Keratinocyte (primary cell): ENCODE data around the gene PLXNB2. TPM values are rescaled to one million over a fixed set of nuclear protein-coding genes. Genes with fewer than 3 reads are reported as not detected.

ENCODE experiments used
- DNase-seq: peaks from one replicate; pipeline ENCODE4 v3.0.0-alpha.2; 2011; ENCODE audit warnings: low read depth, missing footprints, low spot score
- FAIRE-seq: peaks from 2 replicates; lab custom pipeline; 2011; peaks lifted over from hg19 to GRCh38; lab: Jason Lieb, UNC
- H2AFZ ChIP-seq: 2 replicates; pipeline ENCODE4 v1.6.0; 2012; ENCODE audit warnings: low read length, control low read depth, inconsistent platforms; ENCODE audit not compliant: control insufficient read depth
- H3K27ac ChIP-seq: 2 replicates; pipeline ENCODE4 v1.5.1; 2011; ENCODE audit warnings: low read length; ENCODE audit not compliant: control insufficient read depth, insufficient read depth
- H3K27me3 ChIP-seq: 3 replicates; pipeline ENCODE4 v1.6.0; 2011; ENCODE audit warnings: low read length; ENCODE audit not compliant: control insufficient read depth, insufficient read depth; ENCODE audit errors: extremely low read depth
- H3K36me3 ChIP-seq, 2 experiments: 2 replicates in 1 of 2; 3 replicates in 1 of 2; pipeline ENCODE4 v1.5.1; 2011; ENCODE audit warnings: low read length in 2 of 2, mild to moderate bottlenecking in 1 of 2; ENCODE audit not compliant: control insufficient read depth in 2 of 2, insufficient read depth in 2 of 2; ENCODE audit errors: extremely low read depth in 1 of 2
- H3K4me1 ChIP-seq: 3 replicates; pipeline ENCODE4 v1.5.1; 2011; ENCODE audit warnings: low read length; ENCODE audit not compliant: control insufficient read depth, insufficient read depth; ENCODE audit errors: extremely low read depth
- H3K4me2 ChIP-seq: 3 replicates; pipeline ENCODE4 v1.6.0; 2011; ENCODE audit warnings: low read depth, low read length; ENCODE audit not compliant: control insufficient read depth, insufficient read depth; ENCODE audit errors: extremely low read depth
- H3K4me3 ChIP-seq, 3 experiments: fragments of 200-600 bp in 1 of 3; sonication (generic) in 1 of 3; 2 replicates in 2 of 3; 3 replicates in 1 of 3; pipeline ENCODE4 v1.5.1; 2011 to 2016; ENCODE audit warnings: low read length in 3 of 3, mild to moderate bottlenecking in 3 of 3, control low read depth in 2 of 3, inconsistent platforms in 1 of 3, low read depth in 1 of 3, mixed read lengths in 1 of 3, mixed run types in 1 of 3, moderate library complexity in 1 of 3; ENCODE audit not compliant: control insufficient read depth in 2 of 3, insufficient read depth in 2 of 3; ENCODE audit errors: extremely low read depth in 1 of 3
- H3K79me2 ChIP-seq: 2 replicates; pipeline ENCODE4 v1.6.0; 2012; ENCODE audit warnings: low read length; ENCODE audit not compliant: control insufficient read depth, insufficient read depth
- H3K9ac ChIP-seq: 3 replicates; pipeline ENCODE4 v1.6.0; 2011; ENCODE audit warnings: low read length; ENCODE audit not compliant: control insufficient read depth, insufficient read depth; ENCODE audit errors: extremely low read depth
- H3K9me1 ChIP-seq: 3 replicates; pipeline ENCODE4 v1.6.0; 2011; ENCODE audit warnings: low read length; ENCODE audit not compliant: control insufficient read depth, insufficient read depth; ENCODE audit errors: extremely low read depth
- H3K9me3 ChIP-seq: 2 replicates; pipeline ENCODE4 v1.5.1; 2012; ENCODE audit warnings: low read depth, low read length; ENCODE audit not compliant: control insufficient read depth
- H4K20me1 ChIP-seq: 3 replicates; pipeline ENCODE4 v1.6.0; 2011; ENCODE audit warnings: low read length; ENCODE audit not compliant: control insufficient read depth, insufficient read depth; ENCODE audit errors: extremely low read depth
- EZH2 ChIP-seq: IDR thresholded peaks from one replicate; pipeline ENCODE4 v1.6.1; 2012; ENCODE audit warnings: inconsistent platforms, mild to moderate bottlenecking, low read length, moderate library complexity
- dilution Hi-C: fragments of 300-500 bp; cut with MboI; formaldehyde crosslinking; loops from one replicate; pipeline ENCODE4 v1.7.0; 2020; ENCODE audit warnings: low sequenced_read_pairs; ENCODE audit not compliant: extremely low pct_ligation_motif_present
- polyA plus RNA-seq, 5 experiments: library from polyadenylated mRNA; depleted of rRNA in 3 of 5; stranded (reverse) in 3 of 5; stranded (forward) in 1 of 5; unstranded in 1 of 5; fragments of >200 nt; gene quantifications; 1 replicate in 1 of 5; 2 replicates in 3 of 5; 3 replicates in 1 of 5; pipeline versions ENCODE4 v1.2.1 to v1.2.3, GENCODE V29; 2011 to 2012; ENCODE audit warnings: missing spikeins in 2 of 5, low read depth in 1 of 5, low replicate concordance in 1 of 5
- TF ChIP-seq, protein P1 (sequence below), 3 experiments: IDR thresholded peaks in 1 of 3; conservative IDR thresholded peaks in 1 of 3; optimal IDR thresholded peaks in 1 of 3; 2 replicates in 2 of 3; 3 replicates in 1 of 3; pipeline versions ENCODE3 to v1.5.1; 2011; ENCODE audit warnings: low read length in 3 of 3, mild to moderate bottlenecking in 3 of 3, moderate library complexity in 2 of 3, control low read depth in 1 of 3, inconsistent platforms in 1 of 3; ENCODE audit not compliant: insufficient read depth in 2 of 3; ENCODE audit errors: extremely low read depth in 1 of 3

The PLXNB2 gene
- polyA plus RNA-seq, 1 donor (not counting 4 experiments of a cell fraction or from before 2014, with no cell fraction given): 44.3 TPM

DNA sequence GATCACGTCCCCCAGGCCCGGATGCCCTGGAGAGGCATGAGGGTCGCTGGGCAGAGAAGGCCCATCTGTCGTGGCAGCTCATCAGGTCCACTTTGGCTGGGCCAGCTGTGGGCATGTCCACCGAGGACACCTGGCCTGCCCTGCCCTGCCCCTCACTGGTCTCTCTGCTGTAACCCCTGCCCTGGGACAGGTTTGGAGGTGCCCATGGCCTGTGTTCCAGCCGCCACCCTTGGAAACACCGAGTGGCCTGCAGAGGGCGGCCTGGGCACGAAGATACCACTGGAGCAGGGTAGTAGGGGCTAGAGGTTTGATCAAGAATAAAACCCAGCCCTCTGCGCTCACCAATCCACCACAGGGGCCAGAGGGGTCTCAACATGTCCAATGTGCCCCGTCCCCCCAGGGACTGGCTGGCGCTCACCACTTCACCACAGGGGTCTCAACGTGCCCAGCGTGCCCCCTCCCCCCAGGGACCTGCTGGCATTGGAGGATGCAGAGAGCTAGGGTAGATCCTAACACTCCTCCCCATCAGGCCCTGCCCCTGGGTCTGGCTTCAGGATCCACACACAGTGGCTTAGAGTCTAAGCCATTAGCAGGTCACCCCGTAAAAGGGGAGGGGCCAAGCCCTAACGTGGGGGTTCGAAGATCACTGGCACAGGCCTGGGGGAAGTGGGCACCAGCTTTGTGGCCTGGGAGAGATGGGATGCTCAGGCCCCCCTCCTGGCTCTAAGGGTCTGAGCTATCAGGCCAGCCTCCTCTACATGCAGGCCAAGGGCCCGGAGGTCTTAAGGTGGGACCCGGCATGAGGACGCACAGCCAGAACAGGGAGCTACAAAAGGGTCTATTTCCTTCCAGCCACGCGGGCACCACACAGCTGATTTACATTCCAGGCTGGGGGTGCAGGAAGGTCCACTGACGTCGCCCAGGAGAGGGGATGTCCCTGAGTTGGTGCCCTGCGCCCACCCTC, 55.1 kb downstream of the PLXNB2 start:
- no peaks in the 10 kb centered on the region for H3K9me1 ChIP-seq
- H3K36me3 ChIP-seq: peaks cover 3 to 5% of the 10 kb centered on the region in 2 experiments
- dilution Hi-C loops: no loop called here
- peaks cover 6% of the 10 kb centered on the region for H3K4me1 ChIP-seq
- no peaks in the 10 kb centered on the region for H3K79me2 ChIP-seq
- no peak overlapping the region for H3K9ac ChIP-seq
- no peaks in the 10 kb centered on the region for H4K20me1 ChIP-seq
- no peak overlapping the region for H3K4me3 ChIP-seq
- H3K27ac ChIP-seq: no peak overlapping the region
- no peaks in the 10 kb centered on the region for H3K27me3 ChIP-seq
- no peak overlapping the region for H3K4me2 ChIP-seq
- H2AFZ ChIP-seq: no peak overlapping the region
- FAIRE-seq: peak; percentile 88
- no peak for DNase-seq
- TF ChIP-seq, protein P1, sequence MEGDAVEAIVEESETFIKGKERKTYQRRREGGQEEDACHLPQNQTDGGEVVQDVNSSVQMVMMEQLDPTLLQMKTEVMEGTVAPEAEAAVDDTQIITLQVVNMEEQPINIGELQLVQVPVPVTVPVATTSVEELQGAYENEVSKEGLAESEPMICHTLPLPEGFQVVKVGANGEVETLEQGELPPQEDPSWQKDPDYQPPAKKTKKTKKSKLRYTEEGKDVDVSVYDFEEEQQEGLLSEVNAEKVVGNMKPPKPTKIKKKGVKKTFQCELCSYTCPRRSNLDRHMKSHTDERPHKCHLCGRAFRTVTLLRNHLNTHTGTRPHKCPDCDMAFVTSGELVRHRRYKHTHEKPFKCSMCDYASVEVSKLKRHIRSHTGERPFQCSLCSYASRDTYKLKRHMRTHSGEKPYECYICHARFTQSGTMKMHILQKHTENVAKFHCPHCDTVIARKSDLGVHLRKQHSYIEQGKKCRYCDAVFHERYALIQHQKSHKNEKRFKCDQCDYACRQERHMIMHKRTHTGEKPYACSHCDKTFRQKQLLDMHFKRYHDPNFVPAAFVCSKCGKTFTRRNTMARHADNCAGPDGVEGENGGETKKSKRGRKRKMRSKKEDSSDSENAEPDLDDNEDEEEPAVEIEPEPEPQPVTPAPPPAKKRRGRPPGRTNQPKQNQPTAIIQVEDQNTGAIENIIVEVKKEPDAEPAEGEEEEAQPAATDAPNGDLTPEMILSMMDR (optimal IDR thresholded peaks at IDR 0.05 in 1 of 3, IDR thresholded peaks at IDR 0.05 in 1 of 3, conservative IDR thresholded peaks at IDR 0.05 in 1 of 3; ENCODE audit: extremely low read depth in 1 of 3, insufficient read depth in 2 of 3, low read length in 3 of 3): peak; percentile 64 to 94 (median 72)
- no peak for TF ChIP-seq EZH2
- H3K9me3 ChIP-seq: no peaks in the 10 kb centered on the region

DNA sequence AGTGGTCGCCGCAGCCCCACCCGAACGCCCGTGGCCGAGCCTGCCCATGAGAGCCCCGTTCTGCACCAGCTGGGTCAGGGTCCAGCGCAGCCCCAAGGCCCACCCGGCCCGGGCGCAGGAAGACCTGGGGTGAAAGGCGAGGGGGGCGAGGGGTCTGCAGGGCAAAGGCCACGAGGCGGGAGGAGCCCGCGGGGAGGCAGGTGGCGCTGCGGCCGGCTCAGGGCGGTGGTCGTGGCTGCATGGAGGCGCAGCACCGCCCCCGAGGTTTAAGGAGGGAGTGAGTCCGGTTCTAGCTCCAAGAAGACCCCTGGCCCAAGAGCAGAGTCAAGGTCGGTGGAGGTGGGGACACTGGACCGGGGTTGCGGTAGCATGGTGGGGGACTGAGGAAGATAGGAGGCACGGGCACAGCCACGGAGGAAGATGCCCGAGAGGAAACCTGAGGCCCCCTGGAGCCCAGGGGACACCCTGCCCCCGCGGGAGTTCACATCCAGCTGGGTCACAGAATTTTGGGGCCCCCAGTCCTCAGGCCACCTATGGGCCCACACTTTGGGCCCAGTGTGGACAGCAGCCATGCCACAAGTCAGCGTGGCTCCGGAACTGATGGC, 55.9 kb downstream of the PLXNB2 start:
- TF ChIP-seq, protein P1 (optimal IDR thresholded peaks at IDR 0.05 in 1 of 3, IDR thresholded peaks at IDR 0.05 in 1 of 3, conservative IDR thresholded peaks at IDR 0.05 in 1 of 3; ENCODE audit: extremely low read depth in 1 of 3, insufficient read depth in 2 of 3, low read length in 3 of 3): no peak
- no peak for TF ChIP-seq EZH2
- Histone ChIP-seq H4K20me1 (no peaks in the 10 kb centered on the region), H3K27ac (no peak overlapping the region), H3K27me3 (no peaks in the 10 kb centered on the region), H3K9me3 (no peaks in the 10 kb centered on the region), H3K4me3 (peak overlapping the region; percentile 46 to 75 (median 74)), H3K4me2 (peak overlapping the region; percentile 83), H3K4me1 (peaks cover 6% of the 10 kb centered on the region), H2AFZ (peak overlapping the region; percentile 6), H3K79me2 (peaks cover 2% of the 10 kb centered on the region), H3K9ac (no peak overlapping the region), H3K9me1 (no peaks in the 10 kb centered on the region), H3K36me3 (peaks cover 5 to 9% of the 10 kb centered on the region in 2 experiments)
- DNase-seq (no peak), FAIRE-seq (no peak)
- dilution Hi-C loops: no loop called here
